ENCODE measurements around the gene CEACAM21. TPM values are rescaled to one million over a fixed set of nuclear protein-coding genes. Genes with fewer than 3 reads are reported as not detected.

The CEACAM21 gene
- total RNA-seq, 1 donor from 2014 or later, result not detected

GRCh38 chr19:41566001-41566400 is 10.0 kb upstream of the CEACAM21 start:
- Mint-ChIP-seq H3K4me3 (no peak overlapping the region), H3K27me3 (ENCODE audit: insufficient read depth, low read depth) (peaks cover 11% of the 10 kb centered on the region), H3K27ac (no peak overlapping the region), H3K4me1 (peaks cover 4% of the 10 kb centered on the region), H3K9me3 (peaks cover 2% of the 10 kb centered on the region), H3K36me3 (no peaks in the 10 kb centered on the region)
- Histone ChIP-seq H3K9ac (no peak overlapping the region), H3K4me1 (no peaks in the 10 kb centered on the region), H3K36me3 (no peaks in the 10 kb centered on the region), H3K27me3 (peaks cover 64% of the 10 kb centered on the region), H3K27ac (no peak overlapping the region), H2AFZ (replicated peaks) (no peak overlapping the region), H3K4me3 (no peak overlapping the region), H4K20me1 (ENCODE audit: low read depth) (no peaks in the 10 kb centered on the region), H3F3A (ENCODE audit: low read depth) (no peaks in the 10 kb centered on the region), H3K9me3 (ENCODE audit: low read depth) (no peaks in the 10 kb centered on the region), H3K4me2 (no peak overlapping the region), H3K79me2 (ENCODE audit: low read depth) (no peaks in the 10 kb centered on the region)
- DNase-seq (ENCODE audit: low spot score), result no peak
- TF ChIP-seq CTCF (IDR thresholded peaks at IDR 0.05) (no peak), EZH2phosphoT487 (IDR thresholded peaks at IDR 0.05) (no peak), EZH2 (IDR thresholded peaks at IDR 0.05) (no peak)

GRCh38 chr19:41569481-41570150 is 6.3 kb upstream of the CEACAM21 start:
- H2AFZ ChIP-seq (replicated peaks), result no peak overlapping the region
- no peaks in the 10 kb centered on the region for H3F3A ChIP-seq (ENCODE audit: low read depth)
- Mint-ChIP-seq H3K27ac (no peak overlapping the region), H3K27me3 (ENCODE audit: insufficient read depth, low read depth) (peaks cover 2% of the 10 kb centered on the region), H3K4me3 (no peak overlapping the region), H3K9me3 (peaks cover 3% of the 10 kb centered on the region), H3K36me3 (no peaks in the 10 kb centered on the region), H3K4me1 (peaks cover 4% of the 10 kb centered on the region)
- TF ChIP-seq EZH2 (IDR thresholded peaks at IDR 0.05), result no peak
- no peak for TF ChIP-seq CTCF (IDR thresholded peaks at IDR 0.05)
- peaks cover 46% of the 10 kb centered on the region for H3K27me3 ChIP-seq
- H3K79me2 ChIP-seq (ENCODE audit: low read depth), result no peaks in the 10 kb centered on the region
- H3K36me3 ChIP-seq, result no peaks in the 10 kb centered on the region
- no peak overlapping the region for H3K27ac ChIP-seq
- no peak overlapping the region for H3K4me3 ChIP-seq
- no peak for DNase-seq (ENCODE audit: low spot score)
- no peak overlapping the region for H3K9ac ChIP-seq
- H3K9me3 ChIP-seq (ENCODE audit: low read depth), result peaks cover 3% of the 10 kb centered on the region
- no peaks in the 10 kb centered on the region for H3K4me1 ChIP-seq
- no peak overlapping the region for H3K4me2 ChIP-seq
- H4K20me1 ChIP-seq (ENCODE audit: low read depth), result no peaks in the 10 kb centered on the region

GRCh38 chr19:41570179-41570578 is 5.8 kb upstream of the CEACAM21 start:
- no peak overlapping the region for H3K27ac ChIP-seq
- no peak for DNase-seq (ENCODE audit: low spot score)
- no peaks in the 10 kb centered on the region for H3K36me3 ChIP-seq
- peaks cover 3% of the 10 kb centered on the region for H3K9me3 ChIP-seq (ENCODE audit: low read depth)
- no peaks in the 10 kb centered on the region for H4K20me1 ChIP-seq (ENCODE audit: low read depth)
- H2AFZ ChIP-seq (replicated peaks), result peak overlapping the region; percentile 71
- no peaks in the 10 kb centered on the region for H3K4me1 ChIP-seq
- H3K4me3 ChIP-seq, result no peak overlapping the region
- Mint-ChIP-seq H3K4me1 (peaks cover 4% of the 10 kb centered on the region), H3K9me3 (peaks cover 3% of the 10 kb centered on the region), H3K27ac (no peak overlapping the region), H3K27me3 (ENCODE audit: insufficient read depth, low read depth) (peaks cover 2% of the 10 kb centered on the region), H3K36me3 (no peaks in the 10 kb centered on the region), H3K4me3 (no peak overlapping the region)
- no peak overlapping the region for H3K4me2 ChIP-seq
- no peak overlapping the region for H3K9ac ChIP-seq
- TF ChIP-seq EZH2phosphoT487 (IDR thresholded peaks at IDR 0.05) (no peak), CTCF (IDR thresholded peaks at IDR 0.05) (no peak), EZH2 (IDR thresholded peaks at IDR 0.05) (no peak)
- no peaks in the 10 kb centered on the region for H3K79me2 ChIP-seq (ENCODE audit: low read depth)
- H3F3A ChIP-seq (ENCODE audit: low read depth), result no peaks in the 10 kb centered on the region
- H3K27me3 ChIP-seq, result peaks cover 41% of the 10 kb centered on the region

Measured in neural progenitor cell (in vitro differentiated cells).